Urinary bladder (tissue), 4 donors: ENCODE data around the gene C11orf91. TPM values are rescaled to one million over a fixed set of nuclear protein-coding genes. Genes with fewer than 3 reads are reported as not detected.
"Not testable (repeated sequence)": the region's sequence is repeated elsewhere in the genome, so short reads cannot be mapped to it uniquely, and the experiment has no call there.

Source experiments
- DNase-seq: peaks from one replicate; pipeline ENCODE4 v3.0.0-alpha.2; 2015; ENCODE audit errors: extremely low spot score
- H3K27ac ChIP-seq: one replicate; pipeline ENCODE4 v1.5.1; 2013; ENCODE audit warnings: low read depth, mild to moderate bottlenecking, moderate library complexity
- H3K36me3 ChIP-seq: one replicate; pipeline ENCODE4 v1.6.1; 2013; ENCODE audit warnings: mild to moderate bottlenecking, moderate library complexity; ENCODE audit not compliant: insufficient read depth
- H3K4me1 ChIP-seq: one replicate; pipeline ENCODE4 v1.6.1; 2013; ENCODE audit warnings: mild to moderate bottlenecking, moderate library complexity; ENCODE audit not compliant: insufficient read depth
- H3K4me3 ChIP-seq: one replicate; pipeline ENCODE4 v1.5.1; 2013; ENCODE audit warnings: low read depth, low read length
- WGBS: extraction: QIAGEN DNeasy Blood & Tissue Kit; methylation state at CpG from one replicate; pipeline ENCODE4 v1.1.7; 2013; 5-methylcytosine and 5-hydroxymethylcytosine counted together
- polyA plus RNA-seq: library from polyadenylated mRNA; stranded (reverse); fragments of 200-250 nt; gene quantifications from one replicate; pipeline ENCODE4 v1.2.3, GENCODE V29; 2013
- total RNA-seq: library from RNA; depleted of rRNA; stranded (reverse); fragments of >200 nt; gene quantifications from one replicate; pipeline ENCODE4 v1.2.3, GENCODE V29; 2014
- donor health status: healthy with polysubstance abuse.
- donor health status: healthy.

Gene C11orf91
- total and polyA plus RNA-seq, 2 donors, result not detected

GRCh38 chr11:33687733-33688479 is 12.7 kb downstream of the C11orf91 start:
- DNase-seq, result no peak
- H3K4me1 ChIP-seq, result no peaks in the 10 kb centered on the region
- no peak overlapping the region for H3K4me3 ChIP-seq
- no peak overlapping the region for H3K27ac ChIP-seq
- 56% methylated on average over 2 of the region's 2 CpGs for WGBS
- no peaks in the 10 kb centered on the region for H3K36me3 ChIP-seq

DNA sequence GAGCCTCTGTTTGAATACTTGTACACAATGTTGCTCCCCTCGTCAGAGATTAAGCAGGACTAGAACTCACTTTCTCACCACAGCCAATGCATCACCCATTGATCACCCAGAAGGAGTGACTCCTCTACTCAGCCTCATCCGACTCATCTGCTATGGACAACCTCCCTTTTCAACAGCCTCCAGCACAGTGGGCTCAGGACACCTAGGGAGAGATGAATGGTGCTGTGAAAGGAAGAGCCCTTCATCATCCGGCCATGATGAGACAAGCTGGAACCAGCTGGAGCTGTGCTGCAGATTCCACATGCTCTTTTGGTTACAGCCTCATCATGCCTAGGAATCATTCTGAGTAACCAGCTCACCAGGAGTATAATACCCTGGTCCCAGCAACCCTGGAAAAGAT is 15.5 kb downstream of the C11orf91 start:
- DNase-seq, result no peak
- H3K4me1 ChIP-seq, result no peaks in the 10 kb centered on the region
- 67% methylated on average over 3 of the region's 3 CpGs for WGBS

DNA sequence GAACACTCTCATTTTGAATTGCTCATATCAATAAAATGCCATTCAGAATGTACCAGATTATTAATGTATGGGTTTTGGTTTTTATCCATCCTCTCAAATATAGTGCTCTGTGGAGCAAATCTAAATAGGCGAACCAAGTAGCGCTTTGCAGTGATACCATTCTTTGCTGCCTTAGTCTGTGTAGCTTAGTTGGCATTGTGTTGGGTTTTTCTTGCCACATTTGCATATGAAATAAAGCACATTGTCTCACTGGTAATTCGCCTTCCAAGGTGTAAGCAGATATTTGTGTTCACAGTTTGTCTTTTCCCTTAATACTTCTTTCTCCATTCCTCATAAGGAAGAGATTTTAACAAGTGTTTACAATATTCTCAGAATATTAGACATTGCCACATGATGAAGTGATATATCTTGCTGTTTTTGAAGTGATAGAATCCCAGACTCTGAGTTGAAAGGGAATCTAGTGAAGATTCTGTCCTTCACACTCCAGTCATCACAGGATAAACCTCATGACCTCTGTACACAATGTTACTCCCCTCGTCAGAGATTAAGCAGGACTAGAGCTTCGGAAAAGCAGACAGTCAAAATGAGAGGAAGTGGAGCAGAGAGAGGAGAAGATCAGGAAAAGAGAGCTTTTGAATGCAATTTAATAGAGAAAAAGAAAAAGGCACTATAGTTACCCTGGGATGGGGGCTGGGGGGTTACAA is 16.5 kb downstream of the C11orf91 start:
- Histone ChIP-seq H3K36me3 (no peaks in the 10 kb centered on the region), H3K4me1 (no peaks in the 10 kb centered on the region), H3K27ac (no peak overlapping the region), H3K4me3 (no peak overlapping the region)
- no peak for DNase-seq
- 66% methylated on average over 5 of the region's 5 CpGs for WGBS

More for the DNA sequence above, 15.5 kb downstream of the C11orf91 start:
- H3K36me3 ChIP-seq, result no peaks in the 10 kb centered on the region
- no peak overlapping the region for H3K4me3 ChIP-seq
- H3K27ac ChIP-seq, result no peak overlapping the region

GRCh38 chr11:33682446-33682845 is 18.2 kb downstream of the C11orf91 start:
- Histone ChIP-seq H3K27ac (no peak overlapping the region), H3K4me3 (no peak overlapping the region), H3K36me3 (no peaks in the 10 kb centered on the region), H3K4me1 (no peaks in the 10 kb centered on the region)
- DNase-seq, result no peak
- WGBS, result 84% methylated on average over 4 of the region's 4 CpGs

DNA sequence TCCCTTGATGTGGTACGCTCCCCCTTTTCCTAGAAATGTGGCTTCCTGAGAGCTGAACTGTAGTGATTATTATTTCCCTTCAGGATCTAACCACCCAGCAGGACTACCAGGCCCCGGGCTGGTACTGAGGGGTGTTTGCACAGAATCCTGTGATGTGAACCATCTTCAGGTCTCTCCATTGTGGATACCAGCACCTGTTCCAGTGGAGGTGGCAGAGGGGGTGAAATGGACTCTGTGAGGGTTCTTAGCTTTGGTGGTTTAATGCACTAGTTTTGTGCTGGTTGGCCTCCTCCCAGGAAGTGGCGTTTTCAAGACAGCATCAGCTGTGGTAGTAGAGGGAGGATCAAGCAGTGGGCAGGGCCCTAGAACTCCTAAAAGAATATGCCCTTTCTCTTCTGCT is 18.6 kb downstream of the C11orf91 start:
- Histone ChIP-seq H3K4me3 (no peak overlapping the region), H3K36me3 (no peaks in the 10 kb centered on the region), H3K4me1 (no peaks in the 10 kb centered on the region), H3K27ac (no peak overlapping the region)
- WGBS, result 78% methylated on average over 3 of the region's 3 CpGs
- DNase-seq, result no peak

- not testable (repeated sequence) for DNase-seq
- WGBS, result 84% methylated on average over 1 of the region's 1 CpG
Measured at GRCh38 chr11:33678616-33679015, 22.0 kb downstream of the C11orf91 start.

GRCh38 chr11:33674035-33674814 is 26.4 kb downstream of the C11orf91 start:
- Histone ChIP-seq H3K27ac (no peak overlapping the region), H3K4me3 (no peak overlapping the region), H3K36me3 (no peaks in the 10 kb centered on the region), H3K4me1 (no peaks in the 10 kb centered on the region)
- DNase-seq, result no peak
- WGBS, result 99% methylated on average over 3 of the region's 3 CpGs

More at GRCh38 chr11:33678616-33679015, 22.0 kb downstream of the C11orf91 start:
- not testable (repeated sequence) for H3K36me3 ChIP-seq, H3K27ac ChIP-seq, H3K4me1 ChIP-seq, H3K4me3 ChIP-seq

- H3K4me1 ChIP-seq, result no peaks in the 10 kb centered on the region
- H3K4me3 ChIP-seq, result no peak overlapping the region
- H3K27ac ChIP-seq, result no peak overlapping the region
- no peaks in the 10 kb centered on the region for H3K36me3 ChIP-seq
- no peak for DNase-seq
- WGBS, result 88% methylated on average over 4 of the region's 4 CpGs
Measured at GRCh38 chr11:33672273-33672672, 28.4 kb downstream of the C11orf91 start.

DNA sequence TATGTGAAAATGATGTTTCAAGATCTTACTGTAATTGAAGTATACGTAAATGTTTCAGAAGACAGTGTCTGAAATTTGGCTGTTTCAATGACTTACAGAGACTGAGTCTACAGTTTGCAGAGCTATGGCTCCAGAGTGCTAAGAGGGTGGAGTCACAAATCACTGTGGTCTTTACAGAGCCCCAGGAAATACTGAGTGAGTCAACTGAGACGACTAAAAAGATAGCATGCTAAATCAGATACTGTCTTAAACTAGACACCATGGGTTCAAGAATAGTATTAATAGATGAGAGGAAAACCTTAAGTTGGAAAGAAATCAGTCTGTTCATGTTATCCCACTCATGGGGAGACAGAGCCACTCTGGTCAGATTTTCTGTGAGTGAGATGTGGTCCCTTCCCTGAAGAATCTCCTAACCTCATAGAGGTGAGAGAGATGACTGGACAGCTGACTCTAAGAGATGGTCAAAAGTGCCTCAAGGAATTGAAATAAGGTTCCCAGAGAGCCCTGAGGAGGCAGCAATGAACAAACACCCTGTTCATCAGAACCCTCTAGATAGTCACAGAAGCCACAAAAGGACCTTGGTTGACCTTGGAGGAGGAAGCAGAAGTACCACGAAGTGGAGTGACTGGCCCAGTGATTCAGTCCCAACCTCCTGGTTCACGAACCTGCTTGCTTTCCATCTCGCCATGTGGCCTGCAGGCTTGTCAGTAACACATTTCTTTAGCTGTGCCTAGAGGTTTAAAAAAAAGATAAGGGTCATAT is 30.2 kb downstream of the C11orf91 start:
- WGBS, result 59% methylated on average over 5 of the region's 5 CpGs
- no peak overlapping the region for H3K27ac ChIP-seq
- no peaks in the 10 kb centered on the region for H3K36me3 ChIP-seq

DNA sequence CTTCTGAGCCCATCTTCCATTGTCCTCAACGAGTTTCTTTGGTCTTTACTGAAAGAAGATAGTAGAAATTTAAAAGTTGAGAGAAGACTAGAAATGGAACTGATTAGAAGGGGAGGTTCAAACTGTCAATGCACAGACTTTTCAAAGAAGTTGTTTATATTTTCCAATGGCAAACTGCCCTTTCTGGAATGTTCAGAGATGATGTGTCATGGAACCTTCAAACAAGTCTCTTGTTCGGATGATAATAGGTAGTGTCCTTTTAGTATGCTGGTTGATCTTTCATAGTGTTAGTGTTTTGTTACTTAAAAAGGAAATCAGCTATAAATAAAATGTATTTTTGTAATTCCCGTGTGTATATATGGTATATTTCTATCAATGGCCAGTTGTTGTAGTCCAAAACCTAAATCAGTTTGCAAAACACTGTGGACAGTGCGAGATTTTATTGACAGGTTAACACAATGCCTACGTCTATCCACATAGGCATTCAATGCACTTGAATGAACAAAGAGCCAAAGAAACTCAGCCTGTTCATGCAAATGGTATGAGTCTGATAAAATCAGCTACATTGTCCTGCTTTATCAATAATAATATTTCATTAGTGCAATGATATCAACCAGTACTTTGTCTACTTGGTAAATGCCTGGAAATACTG is 30.9 kb downstream of the C11orf91 start:
- no peak for DNase-seq
- 78% methylated on average over 5 of the region's 5 CpGs for WGBS
- Histone ChIP-seq H3K27ac (no peak overlapping the region), H3K4me3 (no peak overlapping the region), H3K4me1 (no peaks in the 10 kb centered on the region), H3K36me3 (no peaks in the 10 kb centered on the region)

More for the DNA sequence above, 30.2 kb downstream of the C11orf91 start:
- DNase-seq, result no peak
- H3K4me3 ChIP-seq, result no peak overlapping the region
- no peaks in the 10 kb centered on the region for H3K4me1 ChIP-seq

DNA sequence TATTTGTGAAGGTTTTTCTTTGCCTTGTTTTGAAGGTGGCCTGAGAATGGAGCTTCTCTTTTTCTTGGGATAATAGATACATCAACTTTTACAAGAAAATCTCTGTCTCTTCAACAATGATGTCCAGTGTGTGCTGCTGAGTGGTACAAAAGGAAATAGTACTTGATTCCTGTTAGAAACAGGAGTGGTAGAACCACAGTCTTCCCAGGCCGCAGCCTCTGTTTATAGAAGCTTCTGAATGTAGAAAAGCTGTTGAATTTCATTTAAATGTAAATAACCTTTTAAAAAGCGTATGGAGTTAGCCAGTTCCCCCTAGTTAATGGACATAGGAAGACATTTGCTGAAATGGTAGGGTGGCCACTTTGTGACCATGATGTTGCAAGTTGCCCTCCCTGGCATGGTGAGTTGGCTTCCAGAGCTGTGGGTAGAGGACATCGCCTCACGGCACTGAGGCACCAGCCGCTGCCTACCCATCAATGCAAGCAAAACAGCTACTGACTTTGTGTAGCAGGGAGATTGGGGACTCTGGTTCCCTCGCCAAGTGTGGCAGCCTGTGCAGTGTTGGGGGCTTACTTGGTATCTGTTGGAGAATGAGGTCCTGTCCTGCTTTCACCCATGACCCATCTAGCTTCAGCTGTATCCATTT is 31.6 kb downstream of the C11orf91 start:
- H3K4me3 ChIP-seq, result no peak overlapping the region
- DNase-seq, result no peak
- H3K36me3 ChIP-seq, result no peaks in the 10 kb centered on the region
- no peak overlapping the region for H3K27ac ChIP-seq
- WGBS, result 95% methylated on average over 6 of the region's 6 CpGs
- H3K4me1 ChIP-seq, result no peaks in the 10 kb centered on the region

- no peak for DNase-seq
- Histone ChIP-seq H3K4me1 (no peaks in the 10 kb centered on the region), H3K27ac (no peak overlapping the region), H3K4me3 (no peak overlapping the region), H3K36me3 (no peaks in the 10 kb centered on the region)
- WGBS, result 72% methylated on average over 6 of the region's 6 CpGs
Measured at GRCh38 chr11:33668468-33668825, 32.2 kb downstream of the C11orf91 start.
